Parathyroid adenoma (tissue), 2 donors: ENCODE results near the gene TMEM186.

Experiments
- H2AFZ ChIP-seq: fragments of 300-600 bp; sonication (generic); one replicate; pipeline ENCODE4 v1.7.0; 2017; ENCODE audit warnings: antibody characterized with exemption, mild to moderate bottlenecking
- H3K27ac ChIP-seq: fragments of 300-600 bp; sonication (generic); one replicate; pipeline ENCODE4 v1.7.0; 2017
- H3K27me3 ChIP-seq: fragments of 300-600 bp; sonication (generic); one replicate; pipeline ENCODE4 v1.7.0; 2017; ENCODE audit warnings: low read length; ENCODE audit not compliant: control insufficient read depth, insufficient read depth
- H3K36me3 ChIP-seq: fragments of 300-600 bp; sonication (generic); one replicate; pipeline ENCODE4 v1.7.0; 2017; ENCODE audit warnings: low read length; ENCODE audit not compliant: control insufficient read depth, insufficient read depth
- H3K4me1 ChIP-seq: fragments of 300-600 bp; sonication (generic); one replicate; pipeline ENCODE4 v1.7.0; 2017; ENCODE audit warnings: control low read depth
- H3K4me2 ChIP-seq: fragments of 300-600 bp; sonication (generic); one replicate; pipeline ENCODE4 v1.7.0; 2017; ENCODE audit warnings: low read length
- H3K4me3 ChIP-seq: fragments of 300-600 bp; sonication (generic); one replicate; pipeline ENCODE4 v1.7.0; 2017; ENCODE audit warnings: low read depth, low read length
- H3K79me2 ChIP-seq: fragments of 300-600 bp; sonication (generic); one replicate; pipeline ENCODE4 v1.7.0; 2017; ENCODE audit warnings: control low read depth
- H3K9ac ChIP-seq: fragments of 300-600 bp; sonication (generic); one replicate; pipeline ENCODE4 v1.7.0; 2017; ENCODE audit warnings: mild to moderate bottlenecking
- H3K9me3 ChIP-seq: fragments of 300-600 bp; sonication (generic); one replicate; pipeline ENCODE4 v1.7.0; 2017; ENCODE audit warnings: low read length; ENCODE audit not compliant: control insufficient read depth
- TF ChIP-seq, protein P1 (sequence below): fragments of 300-600 bp; sonication (generic); IDR thresholded peaks from one replicate; pipeline ENCODE4 v1.7.0; 2017; ENCODE audit warnings: antibody characterized with exemption, mild to moderate bottlenecking
- donor health status: primary hyperparathyroidism.

Gene TMEM186

GRCh38 chr16:8782673-8783072, 14.8 kb downstream of the TMEM186 start:
- no peaks in the 10 kb centered on the region for H3K4me1 ChIP-seq
- no peaks in the 10 kb centered on the region for H3K27me3 ChIP-seq
- peak overlapping the region; percentile 10 for H2AFZ ChIP-seq
- no peaks in the 10 kb centered on the region for H3K9me3 ChIP-seq
- H3K4me3 ChIP-seq = no peak overlapping the region
- no peak overlapping the region for H3K4me2 ChIP-seq
- no peak overlapping the region for H3K9ac ChIP-seq
- H3K27ac ChIP-seq = no peak overlapping the region
- H3K36me3 ChIP-seq = no peaks in the 10 kb centered on the region
- TF ChIP-seq, protein P1, sequence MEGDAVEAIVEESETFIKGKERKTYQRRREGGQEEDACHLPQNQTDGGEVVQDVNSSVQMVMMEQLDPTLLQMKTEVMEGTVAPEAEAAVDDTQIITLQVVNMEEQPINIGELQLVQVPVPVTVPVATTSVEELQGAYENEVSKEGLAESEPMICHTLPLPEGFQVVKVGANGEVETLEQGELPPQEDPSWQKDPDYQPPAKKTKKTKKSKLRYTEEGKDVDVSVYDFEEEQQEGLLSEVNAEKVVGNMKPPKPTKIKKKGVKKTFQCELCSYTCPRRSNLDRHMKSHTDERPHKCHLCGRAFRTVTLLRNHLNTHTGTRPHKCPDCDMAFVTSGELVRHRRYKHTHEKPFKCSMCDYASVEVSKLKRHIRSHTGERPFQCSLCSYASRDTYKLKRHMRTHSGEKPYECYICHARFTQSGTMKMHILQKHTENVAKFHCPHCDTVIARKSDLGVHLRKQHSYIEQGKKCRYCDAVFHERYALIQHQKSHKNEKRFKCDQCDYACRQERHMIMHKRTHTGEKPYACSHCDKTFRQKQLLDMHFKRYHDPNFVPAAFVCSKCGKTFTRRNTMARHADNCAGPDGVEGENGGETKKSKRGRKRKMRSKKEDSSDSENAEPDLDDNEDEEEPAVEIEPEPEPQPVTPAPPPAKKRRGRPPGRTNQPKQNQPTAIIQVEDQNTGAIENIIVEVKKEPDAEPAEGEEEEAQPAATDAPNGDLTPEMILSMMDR = no peak
- H3K79me2 ChIP-seq = no peaks in the 10 kb centered on the region

DNA sequence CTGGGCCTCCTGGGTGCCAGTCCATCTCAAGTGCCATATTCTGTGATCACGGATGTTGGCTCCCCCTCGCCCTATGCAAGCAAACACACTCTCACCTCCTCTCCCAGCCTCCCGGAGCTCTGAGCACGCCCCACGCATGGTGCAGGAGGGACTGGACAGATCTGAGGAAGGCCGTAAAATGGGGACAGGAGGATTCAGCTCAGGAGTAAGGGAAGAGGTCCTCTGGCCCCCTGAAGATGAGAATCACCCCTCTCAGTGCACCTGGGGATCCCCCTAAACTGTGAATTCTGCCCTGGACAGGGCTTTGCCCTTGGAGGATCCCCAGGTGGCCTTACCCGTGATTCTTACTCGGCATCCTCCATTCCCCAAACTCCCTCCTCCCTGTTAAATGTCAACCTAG, 15.6 kb downstream of the TMEM186 start:
- Histone ChIP-seq H2AFZ (no peak overlapping the region), H3K79me2 (no peaks in the 10 kb centered on the region), H3K4me1 (no peaks in the 10 kb centered on the region), H3K4me2 (no peak overlapping the region), H3K36me3 (no peaks in the 10 kb centered on the region), H3K9me3 (no peaks in the 10 kb centered on the region), H3K27ac (no peak overlapping the region), H3K9ac (no peak overlapping the region), H3K27me3 (no peaks in the 10 kb centered on the region), H3K4me3 (no peak overlapping the region)
- TF ChIP-seq, protein P1 = no peak

GRCh38 chr16:8777217-8777616, 20.2 kb downstream of the TMEM186 start:
- Histone ChIP-seq H3K27me3 (no peaks in the 10 kb centered on the region), H3K9ac (no peak overlapping the region), H3K79me2 (no peaks in the 10 kb centered on the region), H3K4me3 (no peak overlapping the region), H3K4me2 (no peak overlapping the region), H2AFZ (no peak overlapping the region), H3K27ac (no peak overlapping the region), H3K36me3 (no peaks in the 10 kb centered on the region), H3K4me1 (no peaks in the 10 kb centered on the region), H3K9me3 (no peaks in the 10 kb centered on the region)
- TF ChIP-seq, protein P1 = no peak

DNA sequence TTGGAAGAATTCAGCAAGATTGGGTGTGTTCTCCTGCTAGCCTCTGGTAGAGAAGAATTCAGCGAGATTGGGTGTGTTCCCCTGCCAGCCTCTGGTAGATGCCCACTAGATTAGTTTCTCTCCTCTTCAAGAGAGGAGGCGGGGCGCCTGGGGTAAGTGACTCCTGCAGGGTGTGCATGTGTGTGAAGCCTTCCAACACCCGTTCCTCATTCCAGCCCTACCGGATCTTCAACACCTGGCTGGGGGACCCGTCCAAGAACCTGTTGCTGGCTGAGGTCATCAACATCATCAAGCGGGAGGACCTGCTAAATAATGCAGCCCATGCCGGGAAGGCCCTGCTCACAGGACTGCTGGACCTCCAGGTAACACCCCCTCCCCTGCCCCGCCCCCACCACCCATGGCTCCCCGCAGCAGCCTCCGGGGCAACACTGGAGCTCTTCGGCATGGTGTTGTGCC, 21.3 kb downstream of the TMEM186 start:
- Histone ChIP-seq H3K27ac (no peak overlapping the region), H3K36me3 (no peaks in the 10 kb centered on the region), H2AFZ (no peak overlapping the region), H3K79me2 (no peaks in the 10 kb centered on the region), H3K9me3 (no peaks in the 10 kb centered on the region), H3K4me2 (no peak overlapping the region), H3K27me3 (no peaks in the 10 kb centered on the region), H3K4me3 (no peak overlapping the region), H3K9ac (no peak overlapping the region), H3K4me1 (no peaks in the 10 kb centered on the region)
- TF ChIP-seq, protein P1 = no peak

DNA sequence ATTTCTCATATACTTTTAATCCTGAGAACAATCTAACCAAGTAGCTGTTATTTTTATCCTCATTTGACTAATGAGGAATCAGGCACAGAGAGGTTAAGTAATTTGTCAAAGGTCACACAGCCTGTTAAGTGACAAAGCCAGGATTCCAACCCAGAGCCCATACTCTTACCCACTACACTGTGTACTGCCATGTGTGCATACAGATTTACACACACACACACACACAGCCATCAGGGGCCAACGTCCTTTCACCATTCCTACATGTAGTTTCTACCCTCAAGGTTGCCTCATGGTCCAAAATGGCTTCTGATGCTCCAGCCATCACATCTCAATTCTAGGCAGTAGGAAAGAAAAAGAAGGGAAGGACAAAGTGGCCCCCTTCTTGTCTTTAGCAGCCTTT, 22.1 kb downstream of the TMEM186 start:
- TF ChIP-seq, protein P1 = no peak
- H3K27ac ChIP-seq = no peak overlapping the region
- no peak overlapping the region for H3K4me3 ChIP-seq
- no peak overlapping the region for H3K4me2 ChIP-seq
- H3K9ac ChIP-seq = no peak overlapping the region
- no peaks in the 10 kb centered on the region for H3K79me2 ChIP-seq
- no peaks in the 10 kb centered on the region for H3K9me3 ChIP-seq
- H3K4me1 ChIP-seq = no peaks in the 10 kb centered on the region
- H2AFZ ChIP-seq = no peak overlapping the region
- H3K36me3 ChIP-seq = no peaks in the 10 kb centered on the region
- no peaks in the 10 kb centered on the region for H3K27me3 ChIP-seq
